Measurements from ENCODE around the gene SPNS3.

SPNS3 gene

GRCh38 chr17:4483012-4483840 is 49.5 kb downstream of the SPNS3 start:
- no peak for TF ChIP-seq CTCF (IDR thresholded peaks at IDR 0.05; ENCODE audit: borderline replicate concordance, control extremely low read depth, extremely low read depth, insufficient read depth, missing control alignments)
- in situ Hi-C loops (cut with MboI; ENCODE audit: low sequenced_read_pairs, unreplicated experiment), result no loop called here
- no peak for DNase-seq (ENCODE audit: low spot score)

GRCh38 chr17:4485676-4486646 is 52.2 kb downstream of the SPNS3 start:
- DNase-seq (ENCODE audit: low spot score), result no peak
- TF ChIP-seq CTCF (IDR thresholded peaks at IDR 0.05; ENCODE audit: borderline replicate concordance, control extremely low read depth, extremely low read depth, insufficient read depth, missing control alignments), result no peak
- in situ Hi-C loops (cut with MboI; ENCODE audit: low sequenced_read_pairs, unreplicated experiment), result no loop called here

- no peak for DNase-seq (ENCODE audit: low spot score)
- TF ChIP-seq CTCF (IDR thresholded peaks at IDR 0.05; ENCODE audit: borderline replicate concordance, control extremely low read depth, extremely low read depth, insufficient read depth, missing control alignments), result no peak
- in situ Hi-C loops (cut with MboI; ENCODE audit: low sequenced_read_pairs, unreplicated experiment), result no loop called here
These were observed 53.6 kb downstream of the SPNS3 start for GRCh38 chr17:4487296-4487695.

- no peak for DNase-seq (ENCODE audit: low spot score)
- TF ChIP-seq CTCF (IDR thresholded peaks at IDR 0.05; ENCODE audit: borderline replicate concordance, control extremely low read depth, extremely low read depth, insufficient read depth, missing control alignments), result no peak
- in situ Hi-C loops (cut with MboI; ENCODE audit: low sequenced_read_pairs, unreplicated experiment), result no loop called here
These were observed 54.3 kb downstream of the SPNS3 start for GRCh38 chr17:4487820-4488716.

- in situ Hi-C loops (cut with MboI; ENCODE audit: low sequenced_read_pairs, unreplicated experiment), result no loop called here
- no peak for TF ChIP-seq CTCF (IDR thresholded peaks at IDR 0.05; ENCODE audit: borderline replicate concordance, control extremely low read depth, extremely low read depth, insufficient read depth, missing control alignments)
- DNase-seq (ENCODE audit: low spot score), result no peak
These were observed 55.4 kb downstream of the SPNS3 start for GRCh38 chr17:4488989-4489595.

Data from GM13976 (cell line).